ENCODE data around the gene TOMM40L.

GRCh38 chr1:161219078-161219892 lies 6.6 kb upstream of the TOMM40L start:
- TF ChIP-seq CTCF (conservative IDR thresholded peaks at IDR 0.05; ENCODE audit: low read length) (no peak), EZH2phosphoT487 (IDR thresholded peaks at IDR 0.05; ENCODE audit: borderline replicate concordance, low read depth, low read length) (no peak)
